GM19372 (cell line): Measurements from ENCODE around the gene TAS2R4.
"Not testable (repeated sequence)": the region's sequence is repeated elsewhere in the genome, so short reads cannot be mapped to it uniquely, and the experiment has no call there.

ENCODE experiments used
- ATAC-seq: cut with Tn5 transposase; IDR thresholded peaks from one replicate; pipeline ENCODE4 v1.9.1; 2021; ENCODE audit warnings: mild to moderate bottlenecking, low read depth, moderate library complexity; ENCODE audit not compliant: unreplicated experiment

Gene TAS2R4

DNA sequence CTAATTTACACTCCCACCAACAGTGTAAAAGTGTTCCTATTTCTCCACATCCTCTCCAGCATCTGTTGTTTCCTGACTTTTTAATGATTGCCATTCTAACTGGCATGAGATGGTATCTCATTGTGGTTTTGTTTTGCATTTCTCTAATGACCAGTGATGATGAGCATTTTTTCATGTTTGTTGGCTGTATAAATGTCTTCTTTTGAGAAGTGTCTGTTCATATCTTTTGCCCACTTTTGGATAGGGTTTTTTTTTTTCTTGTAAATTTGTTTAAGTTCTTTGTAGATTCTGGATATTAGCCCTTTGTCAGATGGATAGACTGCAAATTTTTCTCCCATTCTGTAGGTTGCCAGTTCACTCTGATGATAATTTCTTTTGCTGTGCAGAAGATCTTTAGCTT is 46.0 kb downstream of the TAS2R4 start:
- ATAC-seq, result not testable (repeated sequence)
